ENCODE results near the gene EML4. TPM values are rescaled to one million over a fixed set of nuclear protein-coding genes. Genes with fewer than 3 reads are reported as not detected.

Gene EML4
- total and polyA plus RNA-seq, 2 of the 13 experiments (the other 11 are each of a cell fraction or from before 2014, with no cell fraction given): 243 to 476 TPM

GRCh38 chr2:42324244-42324643 is 155.1 kb downstream of the EML4 start:
- no peak overlapping the region for H3K4me2 ChIP-seq (ENCODE audit: low read depth, low read length)
- ChIA-PET CTCF (ENCODE audit: low intra/inter-chr PET ratio, low total read pairs) (no interaction called here), POLR2A (no interaction called here)
- no peaks in the 10 kb centered on the region for H3K79me2 ChIP-seq (ENCODE audit: insufficient read depth, low read length)
- intact Hi-C loops (cut with micrococcal nuclease; ENCODE audit: unreplicated experiment): no loop called here
- H3K4me1 ChIP-seq (ENCODE audit: insufficient read depth, low read length): peaks cover 52% of the 10 kb centered on the region
- ATAC-seq (peak; percentile 28), DNase-seq (ENCODE audit: low spot score) (no peak), FAIRE-seq (no peak)
- H3K27me3 ChIP-seq (ENCODE audit: control insufficient read depth in 1 of 2, insufficient read depth in 2 of 2, low read length in 2 of 2): no peaks in the 10 kb centered on the region
- H3K36me3 ChIP-seq (replicated peaks in 1 of 2; ENCODE audit: control insufficient read depth in 1 of 2, insufficient read depth in 2 of 2, low read length in 2 of 2): peaks cover 24 to 91% of the 10 kb centered on the region in 2 experiments
- no peak overlapping the region for H2AFZ ChIP-seq (ENCODE audit: low read length)
- no peaks in the 10 kb centered on the region for H3K9me3 ChIP-seq (ENCODE audit: low read length)
- H3K4me3 ChIP-seq (replicated peaks in 1 of 3; ENCODE audit: insufficient read depth in 1 of 3, low read depth in 2 of 3, low read length in 3 of 3): no peak overlapping the region
- in situ Hi-C loops (cut with HindIII; ENCODE audit: extremely low pct_ligation_motif_present, low pct_unique_long_range_greater_than_20kb): no loop called here
- H3K9ac ChIP-seq (ENCODE audit: insufficient read depth, low read depth, low read length): no peak overlapping the region
- WGBS (ENCODE audit: low lambda C conversion rate): 98% methylated on average over 4 of the region's 4 CpGs
- peak overlapping the region; percentile 4 for H3K27ac ChIP-seq (ENCODE audit: extremely low read length, insufficient read depth, low read length)
- peaks cover 57% of the 10 kb centered on the region for H4K20me1 ChIP-seq (ENCODE audit: insufficient read depth, low read length)
- BruUV-seq (replicated peaks): no TSS peak
- TF ChIP-seq SRF (IDR thresholded peaks at IDR 0.05; ENCODE audit: low read depth, low read length): no peak
- TF ChIP-seq ZZZ3 (CRISPR knock-in tag; IDR thresholded peaks at IDR 0.05; ENCODE audit: borderline replicate concordance): no peak
- no peak for TF ChIP-seq ZNF296 (CRISPR knock-in tag; conservative IDR thresholded peaks at IDR 0.05)
- no peak for TF ChIP-seq ZNF280D (CRISPR knock-in tag; IDR thresholded peaks at IDR 0.05)
- TF ChIP-seq ZNF331 (CRISPR knock-in tag; IDR thresholded peaks at IDR 0.05): no peak
- TF ChIP-seq MAFG (CRISPR knock-in tag; IDR thresholded peaks at IDR 0.05): no peak
- TF ChIP-seq ZNF646 (CRISPR knock-in tag; IDR thresholded peaks at IDR 0.05): no peak
- no peak for TF ChIP-seq RFX1 (IDR thresholded peaks at IDR 0.05)
- peak; percentile 32 for TF ChIP-seq TEAD3 (CRISPR knock-in tag; optimal IDR thresholded peaks at IDR 0.05; ENCODE audit: borderline replicate concordance)
- TF ChIP-seq E2F1 (CRISPR knock-in tag; IDR thresholded peaks at IDR 0.05): no peak
- TF ChIP-seq ZFP62 (CRISPR knock-in tag; IDR thresholded peaks at IDR 0.05): no peak
- TF ChIP-seq PAF1 (CRISPR knock-in tag; IDR thresholded peaks at IDR 0.05): peak; percentile 36; the same call in 1 of the 2 replicates
- TF ChIP-seq ZNF547 (CRISPR knock-in tag; IDR thresholded peaks at IDR 0.05): peak; percentile 41; the same call in 1 of the 2 replicates
- TF ChIP-seq ZNF501 (CRISPR knock-in tag; IDR thresholded peaks at IDR 0.05): 0 out of 2 replicates have a peak, but pooled peaks have one; percentile 32
- no peak for TF ChIP-seq ZFP1 (CRISPR knock-in tag; IDR thresholded peaks at IDR 0.05)
- TF ChIP-seq RBM22 (optimal IDR thresholded peaks at IDR 0.05; ENCODE audit: low read length): peak; percentile 54

Data from HepG2 (cell line).